Activated CD8-positive, alpha-beta memory T cell treated with anti-CD3 and anti-CD28 coated beads, Interleukin-2, amount 50 U/mL, for 4 hours (primary cell): ENCODE measurements around the gene RTN4R.

Source experiments
- DNase-seq: peaks from one replicate; pipeline ENCODE4 v3.0.0-alpha.2; 2020

RTN4R gene

DNA sequence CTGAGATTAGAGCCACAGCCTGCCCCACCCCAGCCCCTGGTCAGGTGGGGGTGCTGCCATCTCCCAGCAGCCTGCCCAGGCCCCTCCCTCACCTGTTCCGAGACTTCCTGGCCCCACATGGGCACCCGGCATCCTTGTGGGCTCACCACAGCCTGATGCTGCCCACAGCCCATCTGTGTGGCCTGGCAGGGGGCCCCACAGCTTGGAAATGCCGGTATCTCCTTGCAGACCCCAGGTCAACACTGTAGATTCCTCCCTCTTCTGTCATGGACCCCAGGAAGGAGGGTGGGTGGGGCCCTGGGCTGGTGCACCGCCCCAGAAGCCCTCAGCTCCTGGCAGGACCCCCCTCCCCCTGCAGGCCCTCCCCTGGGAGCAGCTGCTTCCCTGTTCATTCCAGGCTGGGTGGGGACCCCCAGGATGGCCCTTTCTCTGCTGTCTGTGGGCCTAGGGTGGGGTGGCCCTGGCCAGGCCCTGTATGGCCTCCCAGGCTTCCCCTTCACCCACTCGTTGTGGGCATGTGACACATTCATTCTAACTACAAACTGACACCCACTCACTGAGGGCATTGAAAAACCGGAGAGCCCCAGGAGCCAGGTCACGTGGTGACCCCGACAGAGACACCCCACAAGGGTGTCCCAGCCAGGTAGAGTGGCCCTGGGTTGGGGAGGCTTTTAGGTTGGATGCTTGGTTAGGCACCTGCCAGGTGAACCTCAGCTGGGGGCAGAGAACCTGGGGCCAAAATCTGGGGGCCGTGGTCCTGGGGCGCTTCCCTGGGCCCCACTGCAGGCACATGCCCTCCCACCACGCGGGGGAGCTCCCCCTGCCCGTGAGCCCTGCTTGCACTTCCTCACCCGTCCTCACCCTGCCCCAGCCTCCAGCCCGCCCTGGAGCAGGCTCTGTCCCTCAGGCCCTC is 73.2 kb downstream of the RTN4R start:
- no peak for DNase-seq

DNA sequence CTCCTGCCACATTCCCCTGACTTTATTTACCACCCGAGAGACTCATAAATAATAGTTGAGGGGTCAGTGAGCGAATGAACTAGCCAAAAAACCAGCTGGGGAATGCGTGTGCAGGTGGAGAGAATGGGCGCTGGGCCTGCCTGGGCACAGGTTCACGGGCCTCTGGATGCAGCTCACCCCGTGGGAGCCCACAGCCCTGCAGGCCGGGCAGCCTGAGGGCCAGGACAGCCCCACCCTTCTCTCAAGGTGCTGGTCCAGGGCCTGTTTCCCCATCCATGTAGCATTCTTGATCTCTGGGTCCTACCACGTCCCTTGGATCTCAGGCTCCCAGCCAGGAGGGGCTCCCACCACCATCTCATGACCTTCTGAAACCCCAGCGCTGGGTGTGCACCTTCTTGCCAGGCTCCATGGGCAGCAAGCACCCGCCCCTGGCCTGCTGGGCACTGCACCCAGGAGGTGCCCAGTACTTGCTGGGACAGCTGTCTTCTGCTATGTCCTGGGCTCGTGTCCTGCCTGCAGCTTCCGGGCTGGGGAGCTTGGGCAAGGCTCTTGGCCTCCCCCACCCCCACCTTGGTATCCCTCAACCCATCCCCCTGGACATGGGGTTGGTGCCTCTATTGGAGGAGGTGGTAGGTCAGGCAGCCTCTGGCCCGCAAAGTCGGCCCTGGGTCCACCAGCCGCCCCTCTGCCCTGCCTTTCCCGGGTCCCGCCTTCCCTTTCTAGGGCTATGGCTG is 74.2 kb downstream of the RTN4R start:
- DNase-seq: no peak

DNA sequence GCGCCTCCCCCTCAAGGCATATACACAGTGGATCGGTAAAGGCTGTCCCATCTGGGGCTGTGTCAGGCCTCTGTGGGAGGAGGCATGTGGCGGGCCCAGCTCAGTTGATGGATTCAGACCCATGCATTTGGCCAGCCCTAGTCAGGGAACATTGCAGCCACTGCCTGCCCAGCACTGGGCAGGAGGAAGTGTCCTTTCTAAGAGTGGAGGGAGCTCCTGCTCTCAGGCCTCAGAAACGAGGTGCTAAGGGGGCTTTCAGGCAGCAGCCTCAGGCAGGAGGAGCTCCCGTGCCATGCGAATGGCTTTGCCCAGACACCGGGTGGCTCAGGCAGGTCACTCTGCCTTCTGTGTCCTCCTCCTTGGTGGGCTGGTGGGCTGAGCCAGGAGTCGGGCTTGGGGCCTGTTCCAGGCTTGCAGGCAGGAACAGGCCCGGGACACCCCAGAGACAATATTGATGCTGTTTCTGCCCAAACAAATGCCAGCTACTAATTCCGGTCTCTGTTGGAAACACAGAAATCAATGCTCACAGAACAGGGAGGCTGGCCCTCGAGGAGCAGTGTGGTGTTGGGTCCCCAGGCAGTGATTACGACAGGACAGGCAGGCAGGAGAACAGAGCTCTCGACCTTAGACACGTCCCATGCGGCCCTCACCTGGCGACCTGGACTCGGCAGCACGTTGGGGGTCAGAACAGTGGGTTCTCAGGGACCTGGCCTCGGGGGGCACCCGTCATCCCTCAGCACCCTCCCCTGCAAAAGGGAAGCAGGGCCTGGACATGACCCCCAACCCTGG is 75.0 kb downstream of the RTN4R start:
- DNase-seq: no peak

DNA sequence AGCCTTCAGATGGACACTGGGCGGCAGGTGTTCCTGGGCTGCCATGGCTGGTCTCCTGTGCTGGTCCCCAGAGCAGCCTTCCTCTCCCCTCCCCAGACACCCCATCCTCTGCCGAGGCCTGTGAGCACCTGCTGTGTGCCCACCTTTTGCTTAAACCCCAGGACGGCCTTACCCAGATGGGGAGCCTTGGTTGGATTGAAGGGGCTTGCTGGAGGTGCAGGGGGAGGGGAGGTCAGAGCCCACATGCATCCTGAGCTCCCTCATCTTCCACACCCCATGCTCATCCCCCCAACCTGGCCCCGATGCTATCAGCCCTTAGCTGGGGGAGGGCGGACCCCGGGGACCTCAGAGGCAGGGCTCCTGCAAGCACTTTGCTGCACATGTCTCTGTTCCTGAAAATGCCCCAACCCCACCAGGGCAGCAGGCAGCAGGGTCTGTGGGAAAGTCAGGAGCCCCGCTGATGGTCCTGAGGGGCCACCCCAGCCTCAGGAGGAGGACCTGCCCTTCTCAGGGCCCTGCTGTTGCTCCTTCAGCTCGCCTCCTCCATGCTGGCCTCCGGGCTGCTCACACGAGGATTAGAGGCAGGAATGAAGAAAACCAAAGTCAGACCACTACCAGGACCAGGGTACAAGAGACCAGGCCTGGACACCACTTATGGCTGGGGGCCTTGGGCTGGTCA is 75.7 kb downstream of the RTN4R start:
- DNase-seq: no peak

DNA sequence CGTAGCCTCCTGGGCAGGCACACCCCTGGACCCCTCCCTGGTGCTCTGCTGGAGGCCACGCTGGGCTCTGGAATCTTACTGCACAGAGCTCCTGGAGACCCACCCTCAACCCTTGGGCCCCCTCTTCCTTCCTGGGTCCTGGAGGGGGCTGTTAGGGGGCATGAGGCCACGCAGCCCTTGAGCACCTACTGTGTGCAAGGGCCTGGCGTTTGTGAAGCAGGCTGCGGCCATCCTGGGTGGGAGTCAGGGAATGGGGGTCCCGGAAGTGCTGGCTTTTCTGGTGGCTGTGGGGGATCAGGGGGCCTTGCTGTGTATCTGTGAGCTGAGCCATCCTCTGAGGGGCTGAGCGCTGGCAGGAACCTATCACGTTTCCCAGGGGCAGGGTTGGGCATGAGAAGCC is 76.3 kb downstream of the RTN4R start:
- no peak for DNase-seq
